Gastroesophageal sphincter (tissue), 3 donors: ENCODE measurements around the gene SLC3A2.

Experiments used
- POLR2A ChIP-seq, 2 donors: fragments of 450-650 bp; IDR thresholded peaks; one replicate each; pipeline ENCODE4 v1.6.1; 2017; ENCODE audit warnings: antibody characterized with exemption in 2 of 2, mild to moderate bottlenecking in 2 of 2, moderate library complexity in 1 of 2
- TF ChIP-seq, protein P1 (sequence below), 4 experiments: fragments of 200-600 bp in 2 of 4; fragments of 450-650 bp in 2 of 4; sonication (generic) in 1 of 4; IDR thresholded peaks; one replicate each; pipeline ENCODE4 v1.5.1; 2017 to 2019; ENCODE audit warnings: antibody characterized with exemption in 4 of 4, mild to moderate bottlenecking in 2 of 4, moderate library complexity in 2 of 4

DNA sequence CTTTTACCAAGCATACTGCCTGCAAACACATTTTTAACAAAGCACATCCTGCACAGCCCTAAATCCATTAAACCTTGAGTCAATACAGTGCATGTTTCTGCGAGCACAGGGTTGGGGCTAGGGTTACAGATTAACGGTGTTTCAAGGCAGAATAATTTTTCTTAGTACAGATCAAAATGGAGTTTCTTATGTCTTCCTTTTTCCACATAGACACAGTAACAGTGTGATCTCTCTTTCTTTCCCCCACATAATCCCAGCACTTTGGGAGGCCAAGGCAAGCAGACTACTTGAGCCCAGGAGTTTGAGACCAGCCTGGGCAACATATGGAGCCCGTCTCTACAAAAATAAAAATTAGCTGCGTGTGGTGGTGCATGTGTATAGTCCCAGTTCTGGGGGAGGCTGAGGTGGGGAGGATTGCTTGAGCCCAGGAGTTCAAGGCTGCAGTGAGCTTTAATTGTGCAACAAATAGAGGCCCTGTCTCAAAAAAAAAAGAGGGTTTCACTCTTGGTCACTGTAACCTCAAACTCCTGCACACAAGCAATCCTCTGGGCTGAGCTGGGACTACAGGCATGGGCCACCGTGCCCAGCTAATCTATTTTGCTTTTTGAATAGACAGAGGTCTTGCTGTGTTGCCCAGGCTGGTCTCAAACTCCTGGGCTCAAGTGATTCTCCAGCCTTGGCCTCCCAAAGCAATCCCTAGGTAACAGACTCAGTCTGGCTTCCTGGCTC lies 19.7 kb upstream of the SLC3A2 start:
- TF ChIP-seq, protein P1, sequence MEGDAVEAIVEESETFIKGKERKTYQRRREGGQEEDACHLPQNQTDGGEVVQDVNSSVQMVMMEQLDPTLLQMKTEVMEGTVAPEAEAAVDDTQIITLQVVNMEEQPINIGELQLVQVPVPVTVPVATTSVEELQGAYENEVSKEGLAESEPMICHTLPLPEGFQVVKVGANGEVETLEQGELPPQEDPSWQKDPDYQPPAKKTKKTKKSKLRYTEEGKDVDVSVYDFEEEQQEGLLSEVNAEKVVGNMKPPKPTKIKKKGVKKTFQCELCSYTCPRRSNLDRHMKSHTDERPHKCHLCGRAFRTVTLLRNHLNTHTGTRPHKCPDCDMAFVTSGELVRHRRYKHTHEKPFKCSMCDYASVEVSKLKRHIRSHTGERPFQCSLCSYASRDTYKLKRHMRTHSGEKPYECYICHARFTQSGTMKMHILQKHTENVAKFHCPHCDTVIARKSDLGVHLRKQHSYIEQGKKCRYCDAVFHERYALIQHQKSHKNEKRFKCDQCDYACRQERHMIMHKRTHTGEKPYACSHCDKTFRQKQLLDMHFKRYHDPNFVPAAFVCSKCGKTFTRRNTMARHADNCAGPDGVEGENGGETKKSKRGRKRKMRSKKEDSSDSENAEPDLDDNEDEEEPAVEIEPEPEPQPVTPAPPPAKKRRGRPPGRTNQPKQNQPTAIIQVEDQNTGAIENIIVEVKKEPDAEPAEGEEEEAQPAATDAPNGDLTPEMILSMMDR (IDR thresholded peaks at IDR 0.05), result no peak
- TF ChIP-seq POLR2A (IDR thresholded peaks at IDR 0.05), result no peak
